CD4-positive, alpha-beta T cell treated with Interferon alpha-2 for 1 hour (primary cell): ENCODE results near the gene MYD88.

ENCODE experiments used
- DNase-seq, 2 donors: peaks; one replicate each; pipeline ENCODE4 v3.0.0-alpha.2; 2020 to 2022

Gene MYD88

GRCh38 chr3:38114052-38114874 lies 24.2 kb upstream of the MYD88 start:
- no peak for DNase-seq

- no peak for DNase-seq
These were observed 23.4 kb upstream of the MYD88 start for GRCh38 chr3:38114875-38115644.

- no peak for DNase-seq
These were observed 22.6 kb upstream of the MYD88 start for GRCh38 chr3:38115645-38116427.

DNA sequence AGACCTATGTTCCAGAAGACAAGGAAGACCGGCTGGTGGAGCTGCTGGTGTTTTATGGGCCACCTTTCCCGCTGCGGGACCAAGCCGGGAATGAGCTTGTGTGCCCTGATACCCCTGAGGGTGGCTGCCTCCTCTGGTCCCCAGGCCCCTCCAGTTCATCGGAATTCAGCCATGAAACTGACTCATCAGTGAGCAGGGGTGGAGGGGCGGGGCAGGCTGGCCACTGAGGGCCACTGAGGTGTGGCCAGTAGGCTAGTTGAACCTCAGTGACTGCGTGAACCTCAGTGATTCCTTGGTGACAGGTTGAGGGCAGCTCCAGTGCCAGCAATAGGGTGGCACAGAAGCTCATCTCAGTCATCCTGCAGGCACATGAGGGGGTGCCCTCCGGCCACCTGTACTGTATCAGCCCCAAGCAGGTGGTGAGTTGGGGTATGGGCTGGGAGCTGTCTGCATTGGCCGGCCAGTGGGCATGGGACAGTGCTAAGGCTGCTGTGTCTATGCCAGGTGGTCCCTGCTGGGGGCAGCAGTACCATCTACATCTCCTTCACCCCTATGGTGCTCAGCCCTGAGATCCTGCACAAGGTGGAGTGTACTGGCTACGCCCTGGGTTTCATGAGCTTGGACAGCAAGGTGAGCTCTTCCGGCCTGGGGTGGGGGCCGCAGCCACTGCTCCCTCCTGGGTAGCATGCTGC lies 21.8 kb upstream of the MYD88 start:
- no peak for DNase-seq

GRCh38 chr3:38117163-38117716 lies 21.2 kb upstream of the MYD88 start:
- DNase-seq, result no peak

DNA sequence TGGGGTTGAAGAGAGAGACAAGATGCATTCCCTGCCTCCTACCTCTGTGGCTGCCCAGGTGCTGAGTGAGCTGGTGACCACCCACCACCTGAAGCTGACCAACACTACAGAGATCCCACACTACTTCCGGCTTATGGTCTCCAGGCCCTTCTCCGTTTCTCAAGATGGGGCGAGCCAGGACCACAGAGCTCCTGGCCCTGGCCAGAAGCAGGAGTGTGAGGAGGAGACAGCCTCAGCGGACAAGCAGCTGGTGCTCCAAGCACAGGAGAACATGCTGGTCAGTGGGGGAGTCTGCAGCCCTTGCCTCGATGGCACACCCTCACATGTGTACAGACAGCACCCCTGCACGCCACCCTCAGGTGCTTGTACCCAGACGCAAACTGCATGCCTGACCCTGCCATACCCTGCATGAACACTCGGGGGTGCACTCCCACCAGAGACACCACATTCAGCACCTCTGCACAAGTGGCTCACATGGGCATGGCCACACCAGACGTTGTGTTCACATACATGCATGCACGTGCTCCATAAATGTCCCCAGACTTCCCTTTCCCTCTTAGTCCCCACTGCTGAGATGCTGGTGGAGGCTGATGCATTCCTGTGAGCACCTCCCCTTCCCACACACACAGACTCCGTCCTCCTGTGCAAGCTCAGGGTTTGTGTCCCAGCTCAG lies 20.6 kb upstream of the MYD88 start:
- DNase-seq, result peak; percentile 74 to 79

DNA sequence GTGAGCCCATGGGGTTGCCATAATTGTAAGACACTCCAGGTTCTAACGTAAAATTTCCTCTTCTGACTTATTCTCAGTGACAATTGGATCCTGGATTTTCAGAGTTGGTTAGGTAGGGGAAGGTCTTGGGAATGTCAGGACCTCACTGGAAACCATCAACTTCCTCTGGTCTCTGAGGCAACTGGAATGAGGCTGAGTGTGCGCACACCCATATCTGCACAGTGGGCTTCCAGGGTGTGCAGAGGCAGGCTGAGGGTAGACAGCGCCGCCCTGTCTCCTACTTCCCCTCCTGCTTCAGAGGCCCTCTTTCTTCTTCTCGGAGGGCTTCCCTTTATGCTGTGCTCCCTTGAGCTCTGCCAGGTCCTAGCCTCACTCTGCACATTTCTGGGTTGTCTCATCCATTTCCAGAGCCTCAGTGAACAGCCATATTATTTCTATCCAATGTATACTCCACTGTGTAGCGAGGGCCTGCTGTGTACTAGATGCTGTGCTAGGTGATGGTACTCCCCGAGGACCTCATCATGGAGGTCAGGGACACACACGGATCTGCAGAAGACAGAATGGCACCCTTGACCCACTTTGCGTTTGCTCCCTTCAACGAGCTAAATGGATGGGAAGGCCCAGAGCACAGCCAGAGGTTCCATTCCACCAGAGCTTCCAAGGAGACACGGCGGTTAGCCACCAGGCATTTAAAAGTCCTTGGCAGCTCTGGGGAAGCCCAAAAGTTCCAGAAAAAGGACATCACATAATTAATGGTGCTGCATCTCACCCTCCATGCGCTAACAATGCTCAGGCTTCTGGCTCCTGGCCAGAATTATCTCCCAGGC lies 19.8 kb upstream of the MYD88 start:
- DNase-seq, result no peak

DNA sequence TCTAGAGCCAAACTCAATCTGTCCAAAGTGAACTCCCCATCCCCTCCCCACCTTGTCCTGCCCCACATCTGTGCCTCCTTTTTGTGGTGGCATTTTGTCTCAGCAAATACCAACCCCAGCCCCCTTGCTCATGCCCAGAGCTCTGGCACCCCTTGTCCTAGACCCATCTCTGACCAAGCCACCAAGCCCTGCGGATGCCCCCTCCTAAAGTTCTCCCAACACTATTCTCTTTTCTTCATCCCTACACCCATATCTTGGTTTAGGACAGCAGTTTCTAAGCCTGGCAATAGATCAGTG lies 19.3 kb upstream of the MYD88 start:
- DNase-seq, result no peak

DNA sequence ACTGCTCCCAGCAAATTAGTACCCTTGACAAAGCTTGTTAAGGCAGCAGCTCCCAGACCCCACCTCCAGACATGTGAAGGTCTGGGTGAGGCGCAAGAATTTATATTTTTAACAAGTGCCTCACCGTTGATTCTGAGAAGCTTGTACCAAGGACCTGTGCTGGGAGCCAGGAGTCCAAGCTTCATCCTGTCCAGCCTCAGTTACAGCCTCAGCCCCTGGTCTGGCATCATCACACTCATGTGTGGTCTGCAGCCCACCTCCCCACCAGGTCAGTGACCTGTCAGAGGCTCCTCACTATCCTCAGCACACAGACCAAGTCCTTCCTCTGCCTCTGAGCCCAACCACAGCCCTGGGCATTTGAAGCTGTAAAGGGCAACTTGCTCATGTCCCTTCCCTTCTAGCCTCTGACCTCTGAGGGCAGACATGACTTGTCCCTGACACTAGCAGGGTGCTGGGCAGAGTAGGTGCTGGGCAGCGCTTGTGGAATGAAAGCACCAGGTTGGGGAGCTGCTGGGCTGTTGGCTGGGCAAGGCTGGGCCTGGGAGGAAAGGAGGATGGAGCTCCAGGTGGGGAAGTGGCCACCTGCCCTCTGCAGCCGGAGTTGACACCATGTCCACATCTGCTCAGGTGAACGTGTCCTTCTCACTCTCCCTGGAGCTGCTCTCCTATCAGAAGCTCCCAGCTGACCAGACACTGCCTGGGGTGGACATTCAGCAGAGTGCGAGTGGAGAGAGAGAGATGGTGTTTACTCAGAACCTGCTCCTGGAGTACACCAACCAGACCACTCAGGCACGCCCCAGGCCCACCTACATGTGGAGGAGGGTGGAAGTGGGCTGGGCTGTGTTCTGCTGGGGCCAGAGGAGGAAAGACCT lies 18.4 kb upstream of the MYD88 start:
- DNase-seq, result no peak

- no peak for DNase-seq
These were observed 17.6 kb upstream of the MYD88 start for GRCh38 chr3:38120693-38121450.

- DNase-seq, result no peak
These were observed 17.0 kb upstream of the MYD88 start for GRCh38 chr3:38121451-38121831.

- DNase-seq, result no peak
These were observed 16.5 kb upstream of the MYD88 start for GRCh38 chr3:38121832-38122461.

DNA sequence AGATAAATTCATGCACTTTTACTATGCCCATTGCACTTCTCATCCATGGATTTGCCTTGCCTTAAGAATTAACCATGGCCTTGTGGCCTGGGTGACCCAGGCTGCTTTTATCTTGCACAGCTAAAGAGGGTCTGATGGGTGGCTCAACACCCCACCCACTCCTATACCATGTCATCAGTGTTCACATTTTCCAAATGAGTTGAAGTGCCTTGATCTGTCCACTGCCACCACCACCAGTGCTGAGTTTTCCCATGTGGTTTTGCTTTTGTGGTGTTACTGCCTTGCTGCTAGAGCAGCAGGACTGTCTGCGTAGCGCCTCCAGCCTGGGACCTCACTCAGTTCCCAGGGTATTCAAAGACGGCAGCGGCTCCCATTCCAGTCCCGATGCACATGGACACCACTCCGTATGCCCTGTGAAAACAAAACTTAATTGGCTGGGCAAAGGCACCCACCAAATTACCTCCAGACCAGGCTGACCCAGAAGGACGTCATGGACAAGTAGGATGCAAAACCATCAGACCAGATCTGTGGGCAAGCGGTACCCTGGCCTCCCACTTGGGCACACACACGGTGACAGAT lies 15.7 kb upstream of the MYD88 start:
- DNase-seq, result no peak

DNA sequence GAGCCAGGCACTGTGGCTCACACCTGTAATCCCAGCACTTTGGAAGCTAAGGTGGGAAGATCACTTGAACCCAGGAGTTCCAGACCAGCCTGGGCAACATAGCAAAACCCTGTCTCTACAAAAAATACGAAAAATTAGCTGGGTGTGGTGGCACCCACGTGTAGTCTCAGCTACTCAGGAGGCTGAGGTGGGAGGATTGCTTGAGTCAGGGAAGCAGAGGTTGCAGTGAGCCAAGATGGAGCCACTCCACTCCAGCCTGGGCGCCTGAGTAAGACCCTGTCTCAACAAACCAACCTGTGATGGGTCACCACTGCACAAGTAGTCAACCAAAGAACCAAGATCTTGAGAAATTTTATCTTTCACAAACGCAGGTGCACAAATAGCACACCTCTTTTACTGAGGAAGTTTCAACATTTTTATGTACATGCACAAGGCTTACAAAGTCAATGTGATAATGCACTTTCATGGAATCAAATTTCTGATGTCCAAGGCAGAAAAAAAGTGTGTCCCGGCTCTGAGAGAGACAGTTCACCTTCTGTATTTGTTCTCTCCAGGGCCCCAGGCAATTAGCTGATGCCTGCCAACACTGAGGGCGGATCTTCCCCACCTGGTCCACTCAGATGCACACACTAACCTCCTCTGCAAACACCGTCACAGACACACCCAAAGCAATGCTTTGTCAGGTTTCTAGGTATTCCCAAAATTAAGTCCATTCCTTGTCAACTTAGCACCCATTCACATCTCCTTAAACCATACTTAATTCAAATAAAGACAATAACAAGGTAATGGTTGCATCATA lies 13.9 kb upstream of the MYD88 start:
- DNase-seq, result no peak

DNA sequence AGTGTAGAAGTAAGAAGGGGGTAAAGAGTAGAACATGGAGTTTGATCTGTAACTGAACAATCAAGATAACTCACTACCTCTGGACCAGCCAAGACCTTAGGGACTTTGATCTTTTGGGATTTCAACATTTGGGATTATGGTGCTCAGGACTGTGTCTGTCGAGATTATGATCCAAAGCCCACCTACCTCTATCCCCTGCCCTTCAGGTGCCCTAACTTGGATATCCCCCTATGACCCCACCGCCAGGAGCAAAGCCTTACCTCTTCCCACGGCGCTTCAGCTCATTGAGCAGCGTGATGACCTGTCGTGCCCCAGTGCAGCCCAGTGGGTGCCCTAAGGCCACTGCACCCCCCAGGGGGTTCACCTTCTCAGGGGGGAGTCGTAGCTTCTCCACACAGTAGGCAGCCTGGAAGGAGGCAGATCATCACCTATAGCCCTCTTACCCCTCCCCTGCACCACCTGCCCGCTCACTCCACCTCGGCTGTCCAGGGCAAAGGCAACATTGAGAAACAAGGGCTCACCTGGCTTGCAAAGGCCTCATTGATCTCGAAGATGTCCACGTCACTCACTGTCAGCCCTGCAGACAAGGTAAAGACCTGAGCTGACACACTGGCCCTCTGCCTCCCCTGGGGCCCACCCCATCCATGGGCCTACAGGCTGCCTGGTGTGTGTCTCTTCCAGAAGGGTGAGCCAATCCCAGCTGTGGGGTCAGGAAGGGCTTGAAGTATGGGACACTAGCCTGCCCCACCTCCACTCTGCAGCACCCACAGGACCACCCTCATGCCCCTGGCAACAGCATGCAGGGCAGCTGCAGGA lies 12.9 kb upstream of the MYD88 start:
- DNase-seq, result no peak

- DNase-seq, result no peak
These were observed 12.2 kb upstream of the MYD88 start for GRCh38 chr3:38126121-38126892.
